Parietal lobe (tissue), 2 donors: ENCODE results near the gene SLC12A6. TPM values are rescaled to one million over a fixed set of nuclear protein-coding genes. Genes with fewer than 3 reads are reported as not detected.

Experiments used
- small RNA-seq: library from RNA; depleted of rRNA; stranded (forward); fragments of <200 nt; gene quantifications from one replicate; pipeline ENCODE3, GENCODE V24; 2014; ENCODE audit warnings: low replicate concordance
- total RNA-seq: library from RNA; depleted of rRNA; stranded (reverse); fragments of >200 nt; gene quantifications from one replicate; pipeline ENCODE4 v1.2.3, GENCODE V29; 2014

SLC12A6 gene
- 62.0 TPM for total RNA-seq

GRCh38 chr15:34337557-34338306 lies at the start of gene SLC12A6:
TSS of gene SLC12A6 (minus strand) at chr15:34337781. CDS start at chr15:34336680, 1,101 bp downstream.

GRCh38 chr15:34367101-34368081 lies 29.8 kb upstream of the SLC12A6 start, which contains the start of gene LPCAT4:
TSS of gene LPCAT4 (minus strand) at chr15:34367196. CDS start at chr15:34367100, 96 bp downstream.

GRCh38 chr15:34342737-34343575 lies 5.4 kb upstream of the SLC12A6 start, which contains the start of the genes NOP10 and NUTM1:
TSS of gene NOP10 (minus strand) at chr15:34343136. CDS start at chr15:34343073, 63 bp downstream.
TSS of gene NUTM1 (plus strand) at chr15:34343315. CDS start at chr15:34343697, 382 bp downstream.

GRCh38 chr15:34209421-34210282 lies 127.9 kb downstream of the SLC12A6 start, which contains the start of gene KATNBL1:
TSS of gene KATNBL1 (minus strand) at chr15:34210096. CDS start at chr15:34163676, 46,420 bp downstream.

Small RNA genes lying within 50 kb of the gene (small RNA-seq; reads per million reads assigned to genes)
- gene MIR1233-1: not detected
- gene RF00019: not detected

Other genes starting within 250 kb of the SLC12A6 start
- gene EMC7, start 235.9 kb downstream of the SLC12A6 start, total RNA-seq: 14.1 TPM
- gene PGBD4, start 235.7 kb downstream of the SLC12A6 start, total RNA-seq: 4.7 TPM
- 173 TPM for gene KATNBL1, start 127.7 kb downstream of the SLC12A6 start, total RNA-seq
- gene EMC4, start 112.8 kb downstream of the SLC12A6 start, total RNA-seq: 121 TPM
- gene NOP10, start 5.4 kb upstream of the SLC12A6 start, total RNA-seq: 59.2 TPM
- gene NUTM1, start 5.5 kb upstream of the SLC12A6 start, total RNA-seq: not detected
- 36.3 TPM for gene LPCAT4, start 29.4 kb upstream of the SLC12A6 start, total RNA-seq
- gene GOLGA8A, start 100.0 kb upstream of the SLC12A6 start, total RNA-seq: 68.9 TPM
- gene GOLGA8B, start 245.9 kb upstream of the SLC12A6 start, total RNA-seq: 133 TPM